ENCODE results near the gene DSTYK.
"Not testable (repeated sequence)": the region's sequence is repeated elsewhere in the genome, so short reads cannot be mapped to it uniquely, and the experiment has no call there.

The DSTYK gene

DNA sequence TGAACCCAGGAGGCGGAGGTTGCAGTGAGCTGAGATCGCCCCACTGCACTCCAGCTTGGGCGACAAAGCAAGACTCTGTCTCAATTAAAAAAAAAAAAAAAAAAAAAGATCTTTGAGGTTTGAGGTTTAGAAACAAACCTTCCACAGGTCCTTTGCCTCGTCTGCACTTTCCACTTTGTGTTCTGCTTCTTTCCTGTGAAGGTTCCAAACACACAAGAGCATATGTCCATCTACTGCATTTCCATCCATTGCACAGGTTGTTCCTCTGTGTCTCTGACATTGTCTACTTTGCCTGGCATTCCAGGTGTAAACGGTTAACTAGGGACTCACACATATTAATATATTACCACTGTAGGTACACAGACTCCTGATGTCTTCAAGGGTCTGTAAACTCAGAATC lies 40.1 kb downstream of the DSTYK start:
- no peak for DNase-seq

DNA sequence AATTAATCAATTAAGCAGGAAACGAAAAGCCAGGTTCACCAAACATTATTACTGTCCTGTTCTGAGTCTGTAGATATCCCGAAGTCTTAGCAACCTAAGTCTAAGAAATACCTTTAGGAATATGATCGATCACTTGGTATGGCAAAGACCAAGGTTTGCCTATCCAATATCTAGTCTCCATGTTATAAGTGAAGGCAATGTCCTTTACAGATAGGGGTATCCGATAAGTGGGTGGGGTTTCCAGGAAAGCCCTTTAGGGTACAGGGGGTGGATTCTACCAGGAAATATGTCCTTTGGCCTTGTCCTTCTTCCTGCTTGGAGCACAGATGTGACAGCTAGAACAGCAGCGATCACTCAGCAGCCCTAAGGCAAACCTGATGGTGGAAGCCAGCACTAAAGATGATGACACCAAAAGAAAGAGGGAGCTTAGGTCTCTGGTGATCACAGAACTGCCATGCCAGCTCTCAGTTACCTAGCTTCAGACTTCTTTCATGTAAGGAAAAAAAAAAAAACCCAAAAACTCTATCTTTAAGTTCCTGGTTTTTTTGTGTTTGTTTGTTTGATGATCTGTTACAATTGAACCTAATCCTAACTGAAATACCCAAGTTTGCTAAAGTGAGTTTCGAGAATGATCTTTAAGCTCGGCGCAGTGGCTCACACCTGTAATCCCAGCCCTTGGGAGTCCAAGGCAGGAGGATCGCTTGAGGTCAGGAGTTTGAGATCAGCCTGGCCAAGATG lies 40.8 kb downstream of the DSTYK start:
- no peak for DNase-seq

DNA sequence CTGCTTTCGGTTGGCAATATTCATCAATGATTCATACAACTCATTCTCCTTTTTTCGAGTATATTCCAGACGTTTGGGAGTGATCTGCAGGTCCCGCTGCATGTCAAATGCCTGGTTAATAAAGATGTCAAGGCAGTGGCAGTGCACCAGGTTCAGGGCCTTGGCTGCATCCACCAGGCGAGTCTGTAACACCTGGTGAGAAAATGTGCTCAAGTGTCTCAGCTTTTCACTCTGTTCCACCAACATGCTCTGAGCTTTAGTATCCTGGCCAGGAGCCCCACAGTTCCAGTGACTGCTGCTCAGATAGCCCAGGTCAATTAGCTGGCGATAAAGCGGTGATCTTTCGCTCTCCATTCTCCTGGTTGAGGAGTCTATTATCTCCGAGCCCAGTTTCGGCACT lies 42.3 kb downstream of the DSTYK start:
- DNase-seq, result no peak

DNA sequence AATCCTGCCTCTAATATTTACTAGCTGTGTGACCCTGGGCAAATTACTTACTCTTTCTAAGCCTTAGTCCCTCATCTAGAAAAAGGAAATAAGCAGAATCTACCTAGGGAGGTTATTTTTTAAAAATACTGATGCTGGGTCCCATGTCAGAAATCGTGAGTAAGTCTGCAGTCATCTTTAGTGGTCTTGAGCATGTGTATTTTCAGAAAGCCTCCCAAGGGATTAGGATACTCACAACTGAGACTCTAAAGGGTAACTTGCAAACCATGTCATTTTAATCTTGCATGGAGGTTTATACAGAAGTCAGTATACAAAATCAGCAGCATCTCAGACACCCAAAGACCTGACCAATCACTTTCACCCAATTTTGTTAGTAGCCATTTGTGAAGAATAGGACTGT lies 43.2 kb downstream of the DSTYK start:
- DNase-seq, result no peak

DNA sequence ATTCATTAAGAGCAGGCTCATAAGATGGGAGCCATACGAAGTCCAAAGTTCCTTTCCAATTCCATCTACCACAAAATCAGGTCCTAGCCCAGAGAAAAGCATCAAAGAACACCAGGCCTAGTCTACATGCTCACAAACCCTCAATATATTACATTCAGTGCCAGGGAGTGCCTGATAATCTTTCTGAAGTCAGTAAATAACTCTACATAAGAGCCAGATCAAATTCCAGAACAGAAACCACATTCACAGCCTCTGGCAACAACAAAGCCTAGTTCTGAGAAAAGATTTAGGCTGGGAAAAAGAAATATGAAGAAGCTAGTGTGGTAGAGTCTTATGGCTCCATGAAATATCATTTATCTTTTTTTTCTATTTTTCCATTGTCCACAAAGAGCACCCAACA lies 49.2 kb downstream of the DSTYK start:
- no peak for DNase-seq

DNA sequence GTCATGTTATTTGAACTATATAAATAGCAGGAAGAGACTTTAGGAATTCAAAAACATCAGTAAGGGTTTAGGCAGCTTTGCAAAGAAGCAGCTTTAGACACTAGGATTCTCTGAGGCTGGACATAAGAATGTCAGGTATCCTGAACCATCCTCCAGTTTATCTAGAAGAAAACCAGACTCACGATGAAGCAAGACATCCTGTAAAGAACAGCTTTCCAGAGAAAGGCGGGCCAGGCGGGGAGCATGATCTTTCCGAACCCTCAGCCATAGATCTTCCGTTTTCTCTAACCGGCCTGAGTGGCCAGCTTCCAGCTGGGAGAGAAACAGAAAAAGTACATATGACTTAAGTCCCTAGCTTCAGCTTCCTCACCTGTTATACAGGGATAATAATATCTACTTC lies 50.4 kb downstream of the DSTYK start:
- DNase-seq, result no peak

DNA sequence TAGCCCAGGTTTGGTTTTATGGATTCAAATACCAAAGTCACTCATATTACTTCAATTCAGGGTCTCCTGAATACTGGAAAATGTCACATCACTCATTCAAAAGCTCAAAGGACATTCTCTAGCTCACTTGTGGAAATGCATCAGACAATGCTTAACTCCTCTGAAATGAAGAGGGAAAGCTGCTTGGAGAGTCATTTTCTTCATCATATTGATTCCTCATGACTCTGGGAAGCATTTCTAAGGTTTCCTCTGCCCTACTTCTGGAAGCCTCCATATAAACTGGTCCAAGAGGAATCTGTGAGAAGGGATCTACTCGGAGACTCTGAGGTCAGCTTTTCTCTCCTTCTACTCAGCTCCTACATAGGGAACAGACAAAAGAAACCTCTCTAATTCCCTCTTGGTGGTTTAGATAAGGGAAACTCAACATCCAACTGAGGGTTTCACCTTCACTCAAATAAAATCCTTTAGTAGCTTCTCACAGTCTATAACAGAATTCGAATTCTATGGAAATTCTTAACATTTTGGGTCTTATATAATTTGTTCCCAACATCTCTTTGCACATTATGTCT lies 53.4 kb downstream of the DSTYK start:
- no peak for DNase-seq

DNA sequence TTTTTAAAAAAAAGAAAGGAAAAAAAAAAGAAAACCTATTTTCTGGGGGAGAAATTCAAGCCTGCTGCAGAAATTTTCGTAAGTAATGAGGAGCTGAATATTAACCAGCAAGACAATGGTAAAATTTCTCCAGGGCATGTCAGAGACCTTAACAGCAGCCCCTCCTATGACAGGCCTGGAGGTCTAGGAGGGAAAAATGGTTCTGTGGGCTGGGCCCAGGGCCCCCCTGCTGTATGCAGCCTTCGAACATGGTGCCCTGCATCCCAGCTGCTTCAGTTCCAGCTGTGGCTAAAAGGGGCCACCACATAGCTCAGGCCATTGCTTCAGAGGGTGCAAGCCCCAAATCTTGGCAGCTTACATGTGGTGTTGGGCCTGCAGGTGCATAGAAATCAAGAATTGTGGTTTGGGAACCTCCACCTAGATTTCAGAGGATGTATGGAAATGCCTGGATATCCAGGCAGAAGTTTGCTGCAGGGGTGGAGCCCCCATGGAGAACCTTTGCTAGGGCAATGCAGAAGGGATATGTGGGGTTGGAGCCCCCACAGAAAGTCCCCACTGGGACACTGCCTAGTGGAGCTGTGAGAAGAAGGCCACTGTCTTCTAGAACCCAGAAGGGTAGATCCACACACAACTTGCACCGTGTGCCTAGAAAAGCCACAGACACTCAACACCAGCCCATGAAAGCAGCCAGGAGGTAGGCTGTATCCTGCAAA lies 55.7 kb downstream of the DSTYK start:
- DNase-seq, result not testable (repeated sequence)

DNA sequence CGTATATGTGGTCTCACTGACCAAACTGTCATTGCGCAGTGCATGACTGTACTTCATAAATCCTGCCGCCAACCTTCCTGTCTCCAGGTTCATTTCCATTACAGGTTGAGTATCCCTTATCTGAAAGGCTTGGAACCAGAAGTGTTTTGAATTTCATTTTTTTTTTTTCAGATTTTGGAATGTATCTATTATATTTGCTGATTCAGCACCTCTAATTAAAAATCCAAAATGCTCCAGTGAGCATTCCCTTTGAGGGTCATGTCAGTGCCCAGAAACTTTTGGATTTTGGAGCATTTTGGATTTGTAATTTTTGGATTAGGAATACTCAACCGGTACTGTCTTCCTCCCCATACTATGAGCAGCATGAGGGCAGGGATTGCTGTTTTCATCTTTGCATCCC lies 59.0 kb downstream of the DSTYK start:
- DNase-seq, result no peak

DNA sequence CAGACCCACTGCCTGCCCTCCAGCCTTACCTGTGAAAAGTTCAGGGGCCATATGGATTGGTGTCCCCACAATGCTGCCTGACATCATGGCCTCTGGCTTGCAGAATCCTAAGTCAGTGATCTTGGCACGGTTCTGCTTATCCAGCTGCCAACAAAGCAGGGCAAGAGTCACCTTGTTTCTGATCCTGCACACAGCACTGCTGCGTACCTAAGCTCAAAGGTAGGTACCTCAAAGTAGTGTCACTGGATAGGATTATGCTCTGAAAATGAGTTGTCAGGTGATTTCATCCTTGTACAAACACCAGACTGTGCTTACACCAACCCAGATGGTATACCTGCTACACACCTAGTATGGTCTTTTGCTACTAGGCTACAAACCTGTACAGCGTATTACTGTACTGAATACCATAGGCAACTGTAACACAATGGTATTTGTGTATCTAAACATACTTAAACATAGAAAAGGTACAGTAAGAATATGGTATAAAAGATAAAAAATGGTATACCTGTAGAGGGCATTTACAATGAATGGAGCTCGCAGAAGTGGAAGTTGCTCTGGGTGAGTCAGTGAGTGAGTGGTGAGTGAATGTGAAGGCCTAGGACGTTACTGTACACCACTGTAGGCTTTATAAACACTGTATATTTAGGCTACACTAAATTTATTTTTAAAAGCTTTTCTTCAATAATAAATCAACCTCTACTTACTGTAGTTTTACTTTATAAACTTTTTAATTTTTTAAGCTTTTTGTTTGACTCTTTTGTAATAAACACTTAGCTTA lies 60.7 kb downstream of the DSTYK start:
- no peak for DNase-seq

DNA sequence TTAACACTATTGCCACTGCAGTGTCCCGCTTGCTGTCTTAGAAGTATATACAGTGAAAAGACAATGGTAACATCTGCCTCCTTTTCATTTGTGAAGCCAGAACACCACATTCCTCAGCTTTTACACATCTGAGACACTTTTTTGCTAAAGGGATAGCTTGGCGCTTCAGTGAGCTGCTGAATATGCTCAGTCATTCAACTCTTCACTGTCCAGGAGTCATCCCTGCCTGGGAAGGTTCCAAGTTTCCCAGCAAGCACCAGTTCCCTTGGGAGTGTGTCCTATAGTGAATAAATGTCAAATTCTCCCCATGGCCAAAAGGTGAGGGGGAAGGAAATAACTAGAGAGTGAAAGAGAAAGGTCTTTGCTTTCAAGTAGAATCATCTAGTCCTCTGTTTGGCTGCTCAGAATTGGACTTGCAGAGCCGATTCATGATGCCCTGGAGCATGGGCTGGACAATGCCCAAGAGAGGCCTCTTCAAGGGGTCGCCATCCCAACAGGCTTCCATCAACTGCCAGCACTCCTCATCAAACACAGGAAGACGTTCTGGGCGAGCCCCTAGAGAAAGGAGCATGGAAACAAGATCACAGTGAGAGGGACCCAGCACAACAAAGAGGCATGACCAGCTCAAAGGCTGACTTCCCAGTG lies 64.2 kb downstream of the DSTYK start:
- DNase-seq, result no peak

DNA sequence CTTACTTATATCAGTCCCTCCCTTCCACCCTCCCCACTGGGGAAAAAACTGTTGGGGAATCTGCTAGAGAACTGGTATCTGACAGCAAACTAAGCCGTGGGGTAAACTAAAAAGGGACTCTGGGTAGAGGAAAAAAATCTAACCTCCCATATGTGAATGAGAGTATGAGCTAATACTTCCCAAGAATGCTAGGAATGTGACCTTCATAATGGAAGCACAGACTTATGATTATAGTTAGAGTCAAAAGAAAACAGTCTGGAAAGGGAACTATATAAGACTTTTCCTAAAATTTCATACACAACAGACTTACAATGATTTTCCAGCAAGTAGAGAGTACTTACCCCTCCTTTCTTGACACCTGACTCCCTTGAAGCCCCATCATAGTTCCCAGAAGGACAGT lies 66.8 kb downstream of the DSTYK start:
- DNase-seq, result no peak

DNA sequence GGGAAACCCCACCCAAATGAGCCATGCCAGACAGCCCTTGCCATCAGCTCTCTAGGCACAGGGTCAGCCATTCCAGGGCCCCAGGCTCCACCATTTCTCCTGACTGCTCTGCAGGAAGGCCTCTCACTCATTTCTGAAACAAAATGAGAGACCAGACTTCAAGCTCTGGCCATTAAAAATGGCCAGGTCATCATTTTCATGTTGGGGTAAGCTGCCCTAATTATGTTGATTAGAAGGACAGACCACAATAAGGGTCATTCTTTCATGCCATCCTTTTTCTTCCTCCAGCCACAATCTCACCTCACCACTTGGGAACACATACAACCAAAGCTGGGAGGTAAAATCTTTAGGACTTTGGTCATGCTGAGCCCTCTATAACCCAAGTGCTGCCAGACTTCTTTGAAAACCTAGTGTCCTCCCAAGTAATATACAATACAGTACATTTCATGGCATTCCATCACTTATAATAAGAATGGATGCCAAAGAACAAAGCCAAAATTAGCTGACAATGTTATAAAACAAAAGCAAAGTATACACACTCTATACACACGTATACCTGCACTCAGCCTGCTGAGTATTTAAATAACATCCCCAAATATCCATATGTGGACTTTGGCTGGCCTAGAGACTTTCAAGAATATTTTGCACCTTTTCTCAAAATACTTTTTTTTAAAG lies 67.3 kb downstream of the DSTYK start:
- no peak for DNase-seq

DNA sequence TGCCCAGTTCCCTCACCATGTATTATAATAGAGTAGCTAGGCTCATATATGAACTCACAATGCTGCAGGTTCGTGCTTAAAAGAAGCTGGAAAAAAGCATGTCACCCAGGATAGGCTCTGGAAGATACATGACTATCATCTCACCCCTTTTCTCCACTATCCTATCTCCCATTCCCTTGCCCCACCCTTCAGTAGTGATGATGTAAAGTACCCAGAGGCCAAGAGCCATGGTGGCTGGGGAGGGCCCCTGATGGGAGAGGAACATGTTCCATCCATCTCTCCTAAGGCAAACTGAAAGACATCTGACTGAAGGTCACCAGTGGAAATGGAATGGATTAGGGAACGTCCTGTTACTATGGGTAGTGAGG lies 69.4 kb downstream of the DSTYK start:
- no peak for DNase-seq

DNA sequence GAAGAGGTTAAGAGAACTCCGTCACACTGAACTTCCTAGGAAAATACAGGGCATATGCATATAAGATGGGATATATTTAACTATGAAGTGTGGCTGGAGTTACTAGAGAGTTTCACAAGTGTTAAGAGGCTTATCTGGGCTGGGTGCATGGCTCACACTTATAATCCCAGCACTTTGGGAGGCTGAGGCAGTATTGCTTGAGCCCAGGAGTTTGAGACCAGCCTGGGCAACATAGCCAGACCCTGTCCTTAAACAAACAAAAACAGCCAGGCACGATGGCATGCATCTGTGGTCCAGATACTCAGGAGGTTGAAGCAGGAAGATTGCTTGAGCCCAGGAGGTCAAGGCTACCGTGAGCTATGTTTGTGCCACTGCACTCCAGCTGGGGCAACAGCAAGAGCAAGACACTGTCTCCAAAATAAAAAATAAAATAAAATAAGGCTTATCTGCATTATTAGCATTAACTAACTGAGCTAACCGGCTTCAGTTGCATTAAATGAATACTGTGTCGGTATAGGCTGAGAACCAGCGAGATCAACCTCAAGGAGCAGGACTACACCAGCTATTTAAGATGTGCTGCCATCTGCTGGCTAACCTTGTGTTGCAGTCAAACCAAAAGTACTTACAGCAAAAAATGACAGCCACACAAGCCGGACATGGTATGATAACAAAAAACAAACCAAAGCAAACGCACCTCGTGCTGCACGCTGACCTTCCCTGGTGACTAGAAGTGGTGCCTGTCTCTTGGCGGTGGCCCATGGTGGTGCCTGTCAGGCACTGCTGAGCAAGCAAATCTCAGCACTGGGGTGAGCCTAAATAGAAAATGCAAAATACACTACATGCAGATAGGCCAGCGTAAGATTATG lies 70.0 kb downstream of the DSTYK start:
- peak; percentile 80 for DNase-seq

DNA sequence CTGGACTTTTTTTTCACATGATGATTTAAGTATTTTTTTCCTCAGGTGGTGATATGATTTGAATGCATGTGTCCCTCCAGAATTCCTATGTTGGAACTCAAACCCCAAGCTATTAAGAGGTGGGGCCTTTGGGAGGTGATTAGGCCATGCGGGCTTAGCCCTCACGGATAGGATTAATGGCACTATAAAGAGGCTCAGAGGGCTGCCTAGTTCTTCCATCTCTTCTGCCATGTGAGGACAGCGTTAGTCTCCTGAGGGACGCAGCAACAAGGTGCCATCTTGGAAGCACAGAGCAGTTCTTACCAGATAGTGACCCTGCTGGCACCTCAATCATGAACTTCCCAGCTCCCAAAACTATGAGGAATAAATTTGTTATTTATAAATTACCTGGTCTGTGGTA lies 71.4 kb downstream of the DSTYK start:
- no peak for DNase-seq

DNA sequence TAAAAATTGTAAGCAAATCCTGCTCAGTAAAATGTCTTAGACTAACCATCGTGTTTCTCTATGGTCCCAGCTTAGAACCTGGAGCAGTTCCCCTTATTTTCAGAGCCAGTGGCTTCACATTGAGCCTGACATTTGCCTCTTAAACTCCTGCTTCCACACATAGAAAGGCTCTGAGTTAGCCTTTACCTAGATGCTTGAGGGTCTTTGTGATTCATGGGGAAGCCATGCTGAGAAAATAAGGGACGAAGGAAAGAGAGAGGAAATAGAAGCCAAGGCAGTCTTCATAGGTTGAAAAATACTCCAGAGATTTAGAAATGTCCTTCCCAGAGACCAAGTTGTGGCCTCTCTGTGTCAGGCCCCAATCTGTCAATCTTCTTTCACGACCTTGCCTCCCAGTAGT lies 73.6 kb downstream of the DSTYK start:
- DNase-seq, result no peak

DNA sequence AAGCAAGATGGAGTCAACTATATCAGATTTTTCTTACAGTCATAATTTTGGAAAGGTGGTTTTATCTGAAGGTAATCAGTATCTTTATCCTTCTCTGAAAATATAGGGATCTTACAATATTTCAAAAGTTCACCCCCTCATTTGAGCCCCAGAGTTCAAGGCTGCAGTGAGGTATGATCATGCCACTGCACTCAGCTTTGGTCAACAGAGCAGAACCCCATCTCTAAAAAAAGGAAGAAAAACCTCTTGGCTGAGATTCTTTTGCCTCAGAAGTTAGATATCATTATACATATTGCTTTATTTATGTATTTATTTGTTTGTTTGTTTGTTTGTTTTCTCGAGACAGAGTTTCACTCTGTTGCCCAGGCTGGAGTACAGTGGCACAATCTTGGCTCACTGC lies 78.2 kb downstream of the DSTYK start:
- DNase-seq, result no peak

DNA sequence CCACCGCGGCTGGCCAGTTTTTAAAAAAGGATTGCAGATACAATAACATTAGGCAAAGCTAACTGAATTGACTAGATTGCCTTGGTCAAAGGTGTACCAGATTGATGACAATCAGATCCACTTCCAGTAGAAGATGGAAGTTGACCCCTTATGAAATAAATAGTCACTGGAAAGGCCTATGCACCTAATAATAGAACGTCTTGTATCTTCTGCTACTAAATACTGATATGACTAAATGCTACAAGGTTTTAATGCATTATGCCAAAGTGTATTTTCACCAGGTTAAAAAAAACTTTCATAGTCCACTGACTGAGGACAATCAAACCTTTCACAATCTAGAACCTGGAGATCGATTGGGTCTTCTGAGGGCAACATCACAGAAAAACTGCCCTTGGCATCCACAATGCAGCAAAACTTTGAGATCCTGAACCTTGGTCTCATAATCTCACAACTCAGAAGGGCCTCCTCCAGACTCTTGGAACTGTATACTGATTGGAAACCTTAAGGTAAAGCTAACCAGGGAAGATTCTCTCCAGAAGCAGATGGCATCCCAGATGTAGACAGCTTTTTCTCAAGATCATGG lies 82.0 kb downstream of the DSTYK start:
- no peak for DNase-seq

DNA sequence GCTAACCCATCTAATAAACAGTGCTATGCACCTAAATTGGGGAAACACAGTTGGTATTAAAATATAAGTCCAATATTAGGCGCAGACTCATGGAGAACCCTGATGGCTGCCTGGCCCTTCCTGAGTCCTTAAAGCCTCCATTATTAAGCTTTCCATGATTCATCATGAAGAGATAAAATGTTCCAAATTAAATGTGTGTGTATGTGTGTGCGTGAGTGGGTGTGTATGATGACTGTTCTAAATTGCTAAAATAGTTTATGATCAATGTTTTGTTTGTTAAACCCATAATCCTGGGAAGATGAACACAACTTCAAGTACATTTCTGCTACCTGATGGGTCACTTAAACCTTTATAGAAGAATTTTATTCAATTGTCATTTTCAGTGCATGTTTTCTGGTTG lies 83.5 kb downstream of the DSTYK start:
- no peak for DNase-seq

DNA sequence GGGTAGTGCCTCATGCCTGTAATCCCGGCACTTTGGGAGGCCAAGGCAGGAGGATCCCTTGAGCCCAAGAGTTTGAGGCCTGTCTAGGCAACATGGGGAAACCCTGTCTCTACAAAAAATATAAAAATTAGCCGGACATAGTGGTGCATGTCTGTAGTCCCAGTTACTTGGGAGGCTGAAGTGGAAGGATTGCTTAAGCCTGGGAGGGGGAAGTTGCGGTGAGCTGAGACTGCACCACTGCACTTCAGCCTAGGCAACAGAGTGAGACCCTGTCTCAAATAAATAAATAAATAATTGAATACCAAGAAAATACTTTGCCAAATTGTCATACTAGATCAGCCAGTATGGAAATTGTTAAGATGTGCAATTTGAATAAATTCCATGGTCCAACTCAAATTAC lies 83.9 kb downstream of the DSTYK start:
- no peak for DNase-seq
